ENCODE results near the gene EIF1B.

The EIF1B gene

GRCh38 chr3:40309925-40310695 lies 603 bp downstream of the EIF1B start:
- DNase-seq = no peak

GRCh38 chr3:40310705-40311104 lies 1.2 kb downstream of the EIF1B start:
- no peak for DNase-seq

DNA sequence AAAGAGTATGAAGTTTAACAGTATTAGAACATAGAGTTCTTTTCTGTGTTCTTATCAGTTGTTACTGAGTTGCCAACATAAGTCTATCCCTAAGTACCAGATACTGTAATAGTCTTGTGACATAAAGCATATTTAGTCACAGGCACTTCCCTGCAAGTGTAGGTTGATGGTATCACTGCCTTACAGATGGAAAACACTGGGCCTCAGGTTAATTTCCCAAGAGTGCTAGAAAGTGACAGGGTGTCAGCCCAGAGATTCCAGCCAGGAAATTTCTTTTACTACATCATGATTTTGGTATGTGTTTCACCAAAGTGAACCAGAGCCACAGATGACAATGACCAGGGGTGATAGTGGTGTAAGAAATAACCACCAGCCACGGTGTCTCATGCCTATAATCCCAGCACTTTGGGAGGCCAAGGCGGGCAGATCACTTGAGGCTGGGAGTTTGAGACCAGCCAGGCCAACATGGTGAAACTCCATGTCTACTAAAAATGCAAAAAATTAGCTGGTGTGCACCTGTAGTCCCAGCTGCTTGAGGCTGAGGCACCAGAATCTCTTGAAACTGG lies 3.2 kb downstream of the EIF1B start:
- DNase-seq = no peak

GRCh38 chr3:40313975-40314860 lies 4.7 kb downstream of the EIF1B start:
- no peak for DNase-seq

- peak; percentile 27 for DNase-seq
Observed at GRCh38 chr3:40317061-40317855, 7.8 kb downstream of the EIF1B start.

GRCh38 chr3:40321818-40322217 lies 12.3 kb downstream of the EIF1B start:
- DNase-seq = no peak

DNA sequence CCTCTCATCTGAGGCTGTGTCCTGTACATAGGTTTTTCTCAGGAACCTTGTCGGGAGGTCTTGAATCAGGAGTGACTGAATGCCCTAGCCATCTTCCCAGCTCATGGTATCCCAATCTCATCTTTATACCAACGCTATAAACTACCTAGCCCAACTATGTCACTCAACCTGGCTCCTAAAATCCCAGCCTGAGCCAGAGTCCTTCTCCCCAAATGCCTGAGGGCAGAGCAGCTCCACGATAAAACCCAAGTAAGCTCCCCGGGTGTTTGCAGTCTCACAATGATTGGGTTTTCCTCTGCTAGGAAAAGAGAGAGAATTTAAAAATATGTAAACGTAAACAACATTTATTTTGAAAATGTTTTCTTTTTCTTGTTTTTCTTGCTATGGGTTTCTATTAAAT lies 14.4 kb downstream of the EIF1B start:
- DNase-seq = no peak

GRCh38 chr3:40324621-40325020 lies 15.1 kb downstream of the EIF1B start:
- no peak for DNase-seq

DNA sequence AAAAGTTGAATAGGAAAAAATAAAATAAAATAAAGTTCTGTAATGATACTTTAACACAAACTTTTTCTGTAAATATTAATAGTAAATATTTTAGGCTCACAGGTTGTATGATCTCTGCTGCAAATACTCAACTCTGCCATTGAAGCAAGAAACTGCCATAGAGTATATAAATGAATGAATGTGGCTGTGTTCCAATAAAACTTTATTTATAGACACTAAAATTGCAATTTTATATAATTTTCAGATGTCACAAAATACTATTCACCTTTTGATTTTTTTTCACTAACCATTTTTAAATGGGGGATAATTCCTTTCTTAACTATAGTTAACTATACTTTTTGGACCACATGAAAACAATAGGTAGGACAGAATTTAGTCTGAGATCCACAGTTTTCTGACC lies 16.0 kb downstream of the EIF1B start:
- DNase-seq = no peak

DNA sequence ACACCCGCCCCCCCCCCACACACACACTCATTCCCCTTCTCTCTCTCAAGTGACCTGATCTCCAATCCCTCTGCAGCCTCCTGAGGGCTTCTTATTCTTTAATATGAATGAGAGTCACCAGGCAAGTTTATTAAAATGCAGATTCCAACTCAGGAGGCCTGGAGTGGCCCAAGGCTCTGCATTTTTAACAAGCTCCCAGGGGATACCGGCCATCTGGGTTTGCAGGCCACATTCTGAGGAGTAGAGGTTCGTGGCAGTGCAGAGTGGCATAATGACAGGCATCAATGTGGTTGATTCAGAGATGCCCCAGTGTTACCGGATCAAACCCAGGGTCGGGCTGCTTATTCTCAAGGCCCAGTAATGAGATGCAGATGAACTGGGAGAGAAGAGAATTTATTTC lies 18.9 kb downstream of the EIF1B start:
- DNase-seq = no peak

GRCh38 chr3:40329071-40329470 lies 19.6 kb downstream of the EIF1B start:
- DNase-seq = no peak

DNA sequence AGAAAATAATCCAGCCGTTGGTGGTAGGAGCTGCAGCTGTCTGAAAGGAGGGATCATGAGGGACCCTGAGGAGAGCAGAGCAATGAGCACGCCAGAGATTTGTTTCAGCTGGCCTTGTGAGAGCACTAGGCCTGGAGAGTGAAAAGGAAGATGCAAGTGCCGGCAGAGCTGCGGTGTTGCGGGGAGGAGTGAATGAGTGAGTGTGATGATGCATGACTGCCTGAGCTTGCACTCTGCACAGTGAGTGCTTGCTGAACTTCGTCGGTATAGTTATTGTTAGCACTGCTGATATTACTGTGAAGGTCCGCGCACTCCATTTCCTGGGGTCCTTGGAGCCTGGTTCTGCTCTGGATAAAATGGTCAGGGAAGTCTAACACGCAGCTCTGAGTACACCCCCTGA lies 23.2 kb downstream of the EIF1B start:
- DNase-seq = no peak

DNA sequence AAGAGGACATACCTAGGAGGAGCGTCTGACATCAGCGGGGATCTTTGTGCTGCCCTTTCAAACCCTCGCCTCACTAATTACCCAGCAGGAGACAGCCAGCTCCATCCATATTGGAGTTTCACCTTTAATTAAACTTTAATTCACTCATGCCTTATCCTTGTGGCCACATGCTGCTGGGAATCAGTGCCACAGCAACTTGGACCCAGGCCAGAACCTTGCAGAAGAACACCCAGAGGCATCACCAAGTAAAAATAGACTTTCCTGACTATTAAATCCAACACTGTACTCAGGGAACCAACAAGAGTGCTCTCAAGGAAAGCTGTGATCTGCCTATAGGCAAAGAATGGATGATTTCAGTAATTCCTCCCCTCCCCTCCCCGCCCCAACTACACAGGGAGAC lies 23.9 kb downstream of the EIF1B start:
- DNase-seq = no peak

DNA sequence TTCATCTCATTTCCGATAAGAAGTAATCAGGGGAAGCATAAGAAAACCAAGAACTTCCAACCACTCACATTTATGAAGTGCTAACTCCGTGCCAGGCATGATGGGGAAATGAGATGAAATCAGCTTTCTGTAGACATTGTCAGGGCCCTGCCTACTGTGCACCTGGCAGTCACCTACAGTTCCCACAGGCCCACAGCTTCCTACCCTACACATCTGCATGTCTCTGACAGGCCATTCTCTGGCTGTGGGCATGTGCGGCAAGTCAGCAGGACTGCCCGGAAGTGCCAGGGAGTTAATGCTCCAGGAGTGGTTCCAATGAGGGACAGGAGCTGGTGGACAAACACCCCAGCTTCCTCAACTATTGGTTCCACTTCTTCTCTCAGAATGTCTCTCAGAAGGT lies 24.3 kb downstream of the EIF1B start:
- no peak for DNase-seq

GRCh38 chr3:40336101-40336500 lies 26.6 kb downstream of the EIF1B start:
- DNase-seq = no peak

DNA sequence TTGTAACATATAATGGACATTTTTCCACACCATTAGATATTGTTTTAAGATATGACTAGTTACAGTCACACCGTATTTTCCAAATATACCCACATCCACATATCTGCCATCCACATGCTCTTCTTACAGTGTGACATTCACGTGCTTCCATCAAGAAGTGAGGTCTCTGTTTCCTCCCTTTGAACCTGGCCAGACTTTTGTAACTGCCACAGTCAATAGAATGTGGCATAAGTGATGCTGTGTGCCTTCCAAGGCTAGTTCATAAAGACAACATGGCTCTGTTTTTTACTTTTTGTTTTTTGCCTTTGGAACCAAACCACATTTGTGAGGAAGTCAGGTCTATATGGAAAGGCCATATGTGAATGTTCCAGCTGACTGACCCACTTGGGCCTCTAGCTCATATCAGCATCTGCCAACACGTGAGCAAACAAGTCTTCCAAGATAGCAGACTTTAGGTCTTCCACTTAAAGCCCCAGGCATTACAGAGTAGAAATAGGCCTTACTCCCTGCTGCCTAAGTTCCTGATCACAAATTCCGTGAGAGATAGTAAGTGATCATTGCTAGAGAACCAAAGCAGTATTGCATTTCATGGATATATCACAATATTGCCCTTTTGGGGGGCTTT lies 27.1 kb downstream of the EIF1B start:
- no peak for DNase-seq

GRCh38 chr3:40337136-40338108 lies 27.9 kb downstream of the EIF1B start:
- no peak for DNase-seq

- DNase-seq = no peak
Observed at GRCh38 chr3:40339871-40340270, 30.4 kb downstream of the EIF1B start.

- no peak for DNase-seq
Observed at GRCh38 chr3:40340541-40341170, 31.1 kb downstream of the EIF1B start.

DNA sequence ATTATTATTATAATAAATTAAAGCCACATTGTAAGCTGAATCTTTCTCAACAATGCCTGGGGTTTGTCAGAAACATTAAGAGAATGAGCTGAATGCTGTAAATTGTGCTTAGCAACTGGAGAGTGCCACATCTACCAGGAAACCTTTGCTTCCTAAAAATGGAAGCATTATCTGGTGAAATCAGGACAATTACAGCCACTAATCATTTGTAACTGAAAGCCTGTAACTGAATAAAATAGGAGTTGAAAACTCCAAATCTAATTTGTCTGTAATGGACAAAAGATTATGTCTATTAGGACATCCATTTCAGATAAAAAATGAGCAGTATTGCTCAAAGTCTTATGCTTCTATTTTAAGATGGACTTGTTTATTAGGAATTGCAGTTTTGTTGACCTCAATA lies 32.2 kb downstream of the EIF1B start:
- DNase-seq = no peak

- no peak for DNase-seq
Observed at GRCh38 chr3:40350529-40350928, 41.0 kb downstream of the EIF1B start.

Measured in CD4-positive, alpha-beta T cell treated with Interferon gamma for 1 hour (primary cell).